ENCODE data around the gene TDRKH. TPM values are rescaled to one million over a fixed set of nuclear protein-coding genes. Genes with fewer than 3 reads are reported as not detected.

TDRKH gene
- total RNA-seq, 3 donors from 2014 or later: 5.8 to 11.4 (median 7.4) TPM

DNA sequence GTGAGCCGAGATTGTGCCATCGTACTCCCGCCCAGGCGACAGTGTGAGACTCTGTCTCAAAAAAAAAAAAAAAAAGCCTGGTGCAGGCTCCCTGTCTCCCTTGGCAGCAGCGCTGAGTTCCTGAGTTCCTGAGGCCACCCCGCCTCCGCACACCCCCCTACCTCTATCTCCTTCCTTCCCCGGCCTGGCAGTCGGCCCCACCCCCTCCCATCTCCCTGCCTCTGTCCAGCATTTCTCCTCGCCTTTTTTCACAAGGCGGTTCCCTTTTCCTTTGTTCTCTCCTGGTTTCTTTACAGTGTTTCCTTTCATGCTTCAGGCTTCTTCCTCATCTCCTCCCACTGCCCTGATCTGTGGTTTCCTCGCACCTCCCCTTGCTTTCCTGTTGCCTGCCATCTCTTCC lies 38.6 kb upstream of the TDRKH start:
- TF ChIP-seq, protein P1, sequence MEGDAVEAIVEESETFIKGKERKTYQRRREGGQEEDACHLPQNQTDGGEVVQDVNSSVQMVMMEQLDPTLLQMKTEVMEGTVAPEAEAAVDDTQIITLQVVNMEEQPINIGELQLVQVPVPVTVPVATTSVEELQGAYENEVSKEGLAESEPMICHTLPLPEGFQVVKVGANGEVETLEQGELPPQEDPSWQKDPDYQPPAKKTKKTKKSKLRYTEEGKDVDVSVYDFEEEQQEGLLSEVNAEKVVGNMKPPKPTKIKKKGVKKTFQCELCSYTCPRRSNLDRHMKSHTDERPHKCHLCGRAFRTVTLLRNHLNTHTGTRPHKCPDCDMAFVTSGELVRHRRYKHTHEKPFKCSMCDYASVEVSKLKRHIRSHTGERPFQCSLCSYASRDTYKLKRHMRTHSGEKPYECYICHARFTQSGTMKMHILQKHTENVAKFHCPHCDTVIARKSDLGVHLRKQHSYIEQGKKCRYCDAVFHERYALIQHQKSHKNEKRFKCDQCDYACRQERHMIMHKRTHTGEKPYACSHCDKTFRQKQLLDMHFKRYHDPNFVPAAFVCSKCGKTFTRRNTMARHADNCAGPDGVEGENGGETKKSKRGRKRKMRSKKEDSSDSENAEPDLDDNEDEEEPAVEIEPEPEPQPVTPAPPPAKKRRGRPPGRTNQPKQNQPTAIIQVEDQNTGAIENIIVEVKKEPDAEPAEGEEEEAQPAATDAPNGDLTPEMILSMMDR (IDR thresholded peaks at IDR 0.05): no peak
- no peak for DNase-seq
- Histone ChIP-seq H3K36me3 (ENCODE audit: low read depth) (no peaks in the 10 kb centered on the region), H3K4me3 (no peak overlapping the region), H3K4me1 (ENCODE audit: low read depth) (peaks cover 20% of the 10 kb centered on the region), H3K9me3 (no peaks in the 10 kb centered on the region)
- no peak for ATAC-seq
- intact Hi-C loops (cut with DNase I, micrococcal nuclease): no loop called here

DNA sequence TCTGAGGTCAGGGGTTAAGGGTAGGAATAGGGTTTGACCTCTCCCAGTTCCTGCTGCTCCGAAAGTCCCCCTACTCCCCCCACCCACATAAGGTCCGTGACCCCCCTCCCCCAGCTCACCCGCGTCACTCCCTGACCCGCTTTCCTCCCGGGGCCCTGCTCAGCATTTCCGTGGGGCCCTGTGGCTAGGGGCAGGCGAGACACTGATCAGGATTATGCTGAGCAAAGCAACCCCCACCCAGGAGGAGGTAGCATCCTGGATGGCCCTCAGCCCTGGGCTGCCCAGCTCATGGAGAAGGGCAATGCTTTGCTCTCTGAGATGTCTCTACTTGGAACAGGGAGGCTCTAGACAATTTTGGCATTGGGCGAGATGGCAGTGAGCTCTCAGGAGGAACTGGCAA lies 37.6 kb upstream of the TDRKH start:
- intact Hi-C loops (cut with DNase I, micrococcal nuclease): no loop called here
- DNase-seq (no peak), ATAC-seq (no peak)
- Histone ChIP-seq H3K4me3 (no peak overlapping the region), H3K4me1 (ENCODE audit: low read depth) (peaks cover 9% of the 10 kb centered on the region), H3K36me3 (ENCODE audit: low read depth) (no peaks in the 10 kb centered on the region), H3K9me3 (no peaks in the 10 kb centered on the region)
- TF ChIP-seq, protein P1 (IDR thresholded peaks at IDR 0.05): no peak

DNA sequence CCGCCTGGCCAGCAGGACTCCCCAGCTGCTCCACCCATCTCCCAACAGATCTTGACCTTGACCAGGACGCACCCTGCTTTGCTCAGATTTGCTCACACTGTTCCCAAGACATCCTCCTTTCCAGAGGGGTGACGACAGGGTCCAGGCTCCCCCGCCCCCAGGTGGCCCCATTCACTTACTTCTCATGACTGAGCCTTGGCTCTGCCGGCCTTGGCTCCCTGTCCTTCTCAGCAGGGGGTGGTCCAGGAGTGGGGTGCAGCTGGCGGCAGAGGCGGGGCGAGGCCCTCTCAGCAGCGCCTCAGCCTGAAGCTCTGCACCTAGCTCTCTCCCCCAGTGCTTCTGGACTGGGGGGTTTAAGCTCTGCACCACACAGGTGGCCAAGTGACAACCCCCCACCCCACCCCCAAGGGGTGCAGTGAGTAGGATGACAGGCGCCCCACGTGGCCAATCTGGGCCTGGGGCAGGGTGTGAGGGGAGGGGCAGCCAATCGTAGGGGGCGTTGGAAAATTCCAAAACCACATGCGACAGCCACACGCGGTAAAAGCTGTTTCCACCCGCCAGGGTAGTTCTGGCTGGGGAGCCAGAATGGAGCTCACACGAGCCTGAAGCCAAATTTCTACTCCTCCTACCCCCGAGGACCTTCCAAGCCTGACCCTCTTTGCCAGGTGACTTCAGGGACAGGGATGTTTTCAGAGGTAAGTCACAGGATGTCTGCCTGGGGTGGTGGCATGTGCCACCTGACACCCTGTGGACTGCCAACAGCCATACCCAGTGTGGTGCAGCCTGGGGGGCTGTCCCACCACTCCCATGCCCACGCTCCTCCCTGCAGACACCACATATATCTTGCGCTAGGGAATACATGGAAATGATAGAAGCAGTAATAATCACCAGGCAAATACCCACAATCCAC lies 35.7 kb upstream of the TDRKH start:
- H3K36me3 ChIP-seq (ENCODE audit: low read depth): no peaks in the 10 kb centered on the region
- H3K9me3 ChIP-seq: no peaks in the 10 kb centered on the region
- intact Hi-C loops (cut with DNase I, micrococcal nuclease): no loop called here
- no peaks in the 10 kb centered on the region for H3K4me1 ChIP-seq (ENCODE audit: low read depth)
- H3K4me3 ChIP-seq: no peak overlapping the region
- TF ChIP-seq, protein P1 (IDR thresholded peaks at IDR 0.05): no peak
- ATAC-seq (no peak), DNase-seq (no peak)

DNA sequence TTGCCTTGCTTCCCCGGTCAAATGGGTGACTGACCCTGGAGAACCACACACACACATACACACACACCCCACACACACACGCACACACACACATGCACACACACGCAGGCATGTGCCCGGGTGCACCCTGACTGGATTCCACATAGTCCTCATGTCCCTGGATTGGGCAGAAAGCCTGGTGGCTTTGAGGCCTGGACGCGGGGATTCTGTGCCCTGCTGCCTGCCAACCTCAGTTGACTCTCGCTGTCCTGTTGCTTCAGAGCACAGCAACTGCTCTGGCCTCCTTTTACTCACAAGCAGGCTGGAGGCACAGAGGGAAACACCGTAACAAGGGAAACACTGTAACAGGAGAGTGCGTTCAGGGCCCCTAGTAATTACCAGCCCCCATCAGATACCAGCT lies 34.9 kb upstream of the TDRKH start:
- TF ChIP-seq, protein P1 (IDR thresholded peaks at IDR 0.05): no peak
- intact Hi-C loops (cut with DNase I, micrococcal nuclease): no loop called here
- Histone ChIP-seq H3K36me3 (ENCODE audit: low read depth) (no peaks in the 10 kb centered on the region), H3K9me3 (no peaks in the 10 kb centered on the region), H3K4me1 (ENCODE audit: low read depth) (no peaks in the 10 kb centered on the region), H3K4me3 (no peak overlapping the region)
- ATAC-seq (no peak), DNase-seq (no peak)

DNA sequence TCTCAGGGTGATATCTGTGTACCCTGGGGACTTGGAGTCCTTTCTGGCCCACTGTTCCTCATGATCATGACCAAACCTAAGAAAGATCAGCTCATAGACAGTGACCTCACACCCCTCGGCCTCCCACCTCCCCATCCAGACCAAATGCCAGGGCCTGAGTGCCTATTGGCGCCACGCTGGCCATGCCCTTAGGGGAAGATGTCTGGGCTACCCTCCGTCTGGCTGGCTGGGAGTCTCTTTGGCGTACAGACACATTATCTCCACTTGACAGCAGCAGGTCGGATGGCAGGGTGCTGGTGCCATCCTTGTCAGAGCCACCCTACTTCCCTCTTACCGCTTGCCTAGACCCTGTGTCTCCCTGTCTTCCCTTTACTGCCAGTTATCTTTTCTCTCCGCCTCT lies 32.9 kb upstream of the TDRKH start:
- H3K4me3 ChIP-seq: no peak overlapping the region
- no peaks in the 10 kb centered on the region for H3K9me3 ChIP-seq
- no peaks in the 10 kb centered on the region for H3K4me1 ChIP-seq (ENCODE audit: low read depth)
- TF ChIP-seq, protein P1 (IDR thresholded peaks at IDR 0.05): no peak
- intact Hi-C loops (cut with DNase I, micrococcal nuclease): no loop called here
- no peaks in the 10 kb centered on the region for H3K36me3 ChIP-seq (ENCODE audit: low read depth)
- DNase-seq (no peak), ATAC-seq (no peak)

All from mucosa of descending colon (tissue), 3 donors.